Loucy (cell line): Measurements from ENCODE around the gene CRABP1.

ENCODE experiments used
- H2AFZ ChIP-seq: fragments of 200-600 bp; sonication (generic); 2 replicates; pipeline ENCODE4 v1.6.0; 2016; ENCODE audit warnings: antibody characterized with exemption, mild to moderate bottlenecking, low read length, moderate library complexity
- H3F3A ChIP-seq: fragments of 200-600 bp; 2 replicates; pipeline ENCODE4 v1.6.0; 2016; ENCODE audit warnings: antibody characterized with exemption, low read depth, mild to moderate bottlenecking
- H3K27me3 ChIP-seq: fragments of 200-600 bp; sonication (generic); 2 replicates; pipeline ENCODE4 v1.6.1; 2014; ENCODE audit warnings: low read length, mild to moderate bottlenecking; ENCODE audit not compliant: insufficient read depth, poor library complexity, severe bottlenecking
- H3K36me3 ChIP-seq: fragments of 200-600 bp; sonication (generic); 2 replicates; pipeline ENCODE4 v1.6.1; 2016; ENCODE audit warnings: low read length; ENCODE audit not compliant: insufficient read depth
- H3K4me1 ChIP-seq: fragments of 200-600 bp; sonication (generic); 2 replicates; pipeline ENCODE4 v1.5.1; 2014; ENCODE audit warnings: low read length, mild to moderate bottlenecking; ENCODE audit not compliant: insufficient read depth, poor library complexity, severe bottlenecking
- H3K4me2 ChIP-seq: fragments of 200-600 bp; sonication (generic); 2 replicates; pipeline ENCODE4 v1.6.0; 2014; ENCODE audit warnings: antibody characterized with exemption, low read length, low read depth, mild to moderate bottlenecking; ENCODE audit not compliant: poor library complexity, severe bottlenecking
- H3K4me3 ChIP-seq: fragments of 200-600 bp; sonication (generic); 2 replicates; pipeline ENCODE4 v1.5.1; 2014; ENCODE audit warnings: low read length, mild to moderate bottlenecking, mixed read lengths; ENCODE audit not compliant: poor library complexity, severe bottlenecking
- H3K79me2 ChIP-seq: fragments of 200-600 bp; sonication (generic); 2 replicates; pipeline ENCODE4 v1.6.1; 2014; ENCODE audit warnings: low read length; ENCODE audit not compliant: insufficient read depth
- H3K9ac ChIP-seq: fragments of 200-600 bp; sonication (generic); 2 replicates; pipeline ENCODE4 v1.6.0; 2014; ENCODE audit warnings: mild to moderate bottlenecking, low read depth, low read length, moderate library complexity; ENCODE audit not compliant: poor library complexity, severe bottlenecking
- H3K9me2 ChIP-seq: fragments of 200-600 bp; sonication (generic); replicated peaks from 2 replicates; pipeline ENCODE4 v1.6.1; 2016; ENCODE audit warnings: low read depth, low read length, mixed read lengths
- H3K9me3 ChIP-seq: fragments of 200-600 bp; sonication (generic); 2 replicates; pipeline ENCODE4 v1.6.1; 2014; ENCODE audit warnings: mild to moderate bottlenecking, antibody characterized with exemption, low read length, low read depth; ENCODE audit not compliant: insufficient read depth
- H4K20me1 ChIP-seq: fragments of 200-600 bp; sonication (generic); 2 replicates; pipeline ENCODE4 v1.6.0; 2014; ENCODE audit warnings: antibody characterized with exemption, low read length, mild to moderate bottlenecking; ENCODE audit not compliant: insufficient read depth, poor library complexity, severe bottlenecking
- EZH2phosphoT487 ChIP-seq: fragments of 200-600 bp; IDR thresholded peaks from 2 replicates; pipeline ENCODE4 v1.6.1; 2018; ENCODE audit warnings: antibody characterized with exemption, mild to moderate bottlenecking, moderate library complexity, borderline replicate concordance
- TF ChIP-seq, protein P1 (sequence below): fragments of 200-600 bp; sonication (generic); conservative IDR thresholded peaks from 2 replicates; pipeline ENCODE4 v1.5.1; 2014; ENCODE audit warnings: mild to moderate bottlenecking, antibody characterized with exemption, low read length

The CRABP1 gene

DNA sequence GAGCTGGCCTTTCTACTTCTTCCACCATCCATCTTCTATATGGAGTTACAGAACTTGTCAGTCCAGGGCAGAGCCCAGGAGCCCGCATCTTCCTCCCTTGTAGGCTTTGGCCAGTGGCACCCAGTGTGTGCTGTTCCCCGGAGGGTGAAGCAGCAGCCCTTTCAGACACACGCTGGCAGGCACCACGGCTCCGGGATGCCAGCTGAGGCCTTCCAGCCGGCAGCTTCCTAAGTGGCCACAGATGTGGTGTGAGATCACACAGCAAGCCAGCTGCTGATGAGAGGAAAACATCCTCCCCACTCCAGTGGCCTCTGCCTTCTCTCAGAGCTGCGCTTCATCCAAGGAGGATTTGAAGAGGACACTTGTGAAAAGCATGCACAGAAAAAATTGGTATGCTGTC lies 24.1 kb downstream of the CRABP1 start:
- Histone ChIP-seq H3K4me2 (no peak overlapping the region), H4K20me1 (no peaks in the 10 kb centered on the region), H3K4me3 (no peak overlapping the region), H3K9me2 (no peaks in the 10 kb centered on the region), H2AFZ (no peak overlapping the region), H3K4me1 (peaks cover 4% of the 10 kb centered on the region), H3K9ac (no peak overlapping the region), H3K79me2 (no peaks in the 10 kb centered on the region), H3K36me3 (no peaks in the 10 kb centered on the region), H3K9me3 (no peaks in the 10 kb centered on the region), H3F3A (no peaks in the 10 kb centered on the region), H3K27me3 (no peaks in the 10 kb centered on the region)
- TF ChIP-seq EZH2phosphoT487, result no peak
- TF ChIP-seq, protein P1, sequence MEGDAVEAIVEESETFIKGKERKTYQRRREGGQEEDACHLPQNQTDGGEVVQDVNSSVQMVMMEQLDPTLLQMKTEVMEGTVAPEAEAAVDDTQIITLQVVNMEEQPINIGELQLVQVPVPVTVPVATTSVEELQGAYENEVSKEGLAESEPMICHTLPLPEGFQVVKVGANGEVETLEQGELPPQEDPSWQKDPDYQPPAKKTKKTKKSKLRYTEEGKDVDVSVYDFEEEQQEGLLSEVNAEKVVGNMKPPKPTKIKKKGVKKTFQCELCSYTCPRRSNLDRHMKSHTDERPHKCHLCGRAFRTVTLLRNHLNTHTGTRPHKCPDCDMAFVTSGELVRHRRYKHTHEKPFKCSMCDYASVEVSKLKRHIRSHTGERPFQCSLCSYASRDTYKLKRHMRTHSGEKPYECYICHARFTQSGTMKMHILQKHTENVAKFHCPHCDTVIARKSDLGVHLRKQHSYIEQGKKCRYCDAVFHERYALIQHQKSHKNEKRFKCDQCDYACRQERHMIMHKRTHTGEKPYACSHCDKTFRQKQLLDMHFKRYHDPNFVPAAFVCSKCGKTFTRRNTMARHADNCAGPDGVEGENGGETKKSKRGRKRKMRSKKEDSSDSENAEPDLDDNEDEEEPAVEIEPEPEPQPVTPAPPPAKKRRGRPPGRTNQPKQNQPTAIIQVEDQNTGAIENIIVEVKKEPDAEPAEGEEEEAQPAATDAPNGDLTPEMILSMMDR, result no peak

DNA sequence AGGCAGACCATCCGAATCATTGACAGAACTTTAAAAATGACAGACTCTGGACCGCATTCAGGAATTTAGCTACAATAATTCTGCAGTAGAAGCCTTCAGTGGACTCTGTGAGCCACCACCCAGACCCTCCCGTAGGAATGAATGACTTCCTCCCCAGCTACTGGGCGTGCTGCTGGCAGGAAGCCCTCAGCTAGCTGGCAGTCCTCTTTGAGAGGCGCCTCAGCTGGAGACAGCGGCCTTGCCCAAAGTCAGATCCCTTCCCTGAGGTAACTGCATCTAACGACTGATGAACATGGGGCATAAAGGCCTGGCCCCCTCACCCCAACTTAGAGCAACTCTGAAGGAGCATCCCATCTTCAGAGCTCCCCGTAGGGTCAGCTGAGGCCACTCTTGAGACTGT lies 25.8 kb downstream of the CRABP1 start:
- Histone ChIP-seq H3K27me3 (no peaks in the 10 kb centered on the region), H3K36me3 (no peaks in the 10 kb centered on the region), H3K4me2 (no peak overlapping the region), H3K9me2 (no peaks in the 10 kb centered on the region), H3K9me3 (no peaks in the 10 kb centered on the region), H3K4me1 (peaks cover 4% of the 10 kb centered on the region), H2AFZ (no peak overlapping the region), H3K4me3 (no peak overlapping the region), H3K9ac (no peak overlapping the region), H3K79me2 (no peaks in the 10 kb centered on the region), H3F3A (no peaks in the 10 kb centered on the region), H4K20me1 (no peaks in the 10 kb centered on the region)
- TF ChIP-seq, protein P1, result no peak
- no peak for TF ChIP-seq EZH2phosphoT487

DNA sequence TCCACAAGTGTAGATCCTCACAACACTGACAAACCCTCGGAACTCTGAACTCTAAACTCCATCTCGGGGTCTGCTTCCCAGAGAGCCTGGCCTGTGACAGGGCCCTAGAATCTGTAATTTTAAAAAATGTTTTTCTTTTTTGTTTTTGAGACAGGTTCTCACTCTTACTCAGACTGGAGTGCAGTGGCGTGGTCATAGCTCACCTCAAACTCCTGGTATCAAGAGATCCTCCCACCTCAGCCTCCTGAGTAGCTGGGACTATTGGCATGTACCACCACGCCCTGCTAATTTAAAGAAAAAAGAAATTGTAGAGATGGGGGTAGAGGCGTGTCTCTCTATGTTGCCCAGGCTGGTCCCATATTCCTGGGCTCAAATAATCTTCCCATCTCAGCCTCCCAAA lies 26.2 kb downstream of the CRABP1 start:
- no peaks in the 10 kb centered on the region for H3F3A ChIP-seq
- no peak overlapping the region for H3K4me3 ChIP-seq
- no peak overlapping the region for H2AFZ ChIP-seq
- H3K79me2 ChIP-seq, result no peaks in the 10 kb centered on the region
- H4K20me1 ChIP-seq, result no peaks in the 10 kb centered on the region
- H3K27me3 ChIP-seq, result no peaks in the 10 kb centered on the region
- H3K4me1 ChIP-seq, result peaks cover 4% of the 10 kb centered on the region
- H3K9me2 ChIP-seq, result no peaks in the 10 kb centered on the region
- H3K4me2 ChIP-seq, result no peak overlapping the region
- TF ChIP-seq, protein P1, result no peak
- TF ChIP-seq EZH2phosphoT487, result no peak
- H3K9me3 ChIP-seq, result no peaks in the 10 kb centered on the region
- no peaks in the 10 kb centered on the region for H3K36me3 ChIP-seq
- no peak overlapping the region for H3K9ac ChIP-seq
